Measurements from ENCODE around the gene SEC31B.

- TF ChIP-seq EZH2 (IDR thresholded peaks at IDR 0.05; ENCODE audit: low read length) (no peak), CTCF (optimal IDR thresholded peaks at IDR 0.05 in 1 of 3, IDR thresholded peaks at IDR 0.05 in 1 of 3, conservative IDR thresholded peaks at IDR 0.05 in 1 of 3; ENCODE audit: extremely low read depth in 1 of 3, insufficient read depth in 2 of 3, low read length in 3 of 3) (no peak)
Measured at GRCh38 chr10:100568912-100569311, 49.3 kb upstream of the SEC31B start.
